Right hindlimb (tissue), 1 donor: ENCODE data around the gene RHAG.
"Not testable (repeated sequence)": the region's sequence is repeated elsewhere in the genome, so short reads cannot be mapped to it uniquely, and the experiment has no call there.

Experiments
- DNase-seq: peaks from one replicate; pipeline ENCODE4 v3.0.0-alpha.2; 2018

The RHAG gene

DNA sequence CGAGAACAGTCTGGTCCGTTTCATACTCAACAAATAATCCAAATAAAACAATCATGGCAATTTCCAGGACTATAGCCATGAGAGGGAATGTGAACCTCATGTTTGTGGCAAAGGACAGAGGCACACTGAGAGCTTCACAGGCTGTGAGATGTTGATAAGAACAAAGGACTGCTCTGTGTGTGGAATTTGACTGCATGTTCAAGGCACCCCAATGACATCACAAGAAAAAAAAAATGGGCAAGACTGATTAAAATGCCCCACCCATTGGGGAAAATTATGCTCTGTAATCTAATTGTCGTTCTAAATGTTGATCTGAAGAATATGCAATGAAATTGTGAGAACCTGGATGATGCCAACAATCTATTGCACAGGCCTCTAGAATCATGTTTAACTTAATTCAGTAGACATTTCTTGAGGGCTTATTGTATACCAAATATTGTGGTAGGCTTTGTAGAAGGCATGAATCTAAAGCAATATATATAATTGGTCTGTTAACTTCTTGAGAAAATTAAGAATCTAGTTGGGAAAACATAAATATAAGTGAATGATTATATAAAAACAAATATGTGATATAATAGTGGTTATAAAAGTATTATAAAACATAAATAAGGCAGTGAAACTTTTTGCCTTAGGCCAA is at the start of gene RHAG:
TSS of gene RHAG (minus strand) at position 127 of the 637 bp plus-strand sequence. CDS start at position 100, 27 bp downstream.
- no peak for DNase-seq

DNA sequence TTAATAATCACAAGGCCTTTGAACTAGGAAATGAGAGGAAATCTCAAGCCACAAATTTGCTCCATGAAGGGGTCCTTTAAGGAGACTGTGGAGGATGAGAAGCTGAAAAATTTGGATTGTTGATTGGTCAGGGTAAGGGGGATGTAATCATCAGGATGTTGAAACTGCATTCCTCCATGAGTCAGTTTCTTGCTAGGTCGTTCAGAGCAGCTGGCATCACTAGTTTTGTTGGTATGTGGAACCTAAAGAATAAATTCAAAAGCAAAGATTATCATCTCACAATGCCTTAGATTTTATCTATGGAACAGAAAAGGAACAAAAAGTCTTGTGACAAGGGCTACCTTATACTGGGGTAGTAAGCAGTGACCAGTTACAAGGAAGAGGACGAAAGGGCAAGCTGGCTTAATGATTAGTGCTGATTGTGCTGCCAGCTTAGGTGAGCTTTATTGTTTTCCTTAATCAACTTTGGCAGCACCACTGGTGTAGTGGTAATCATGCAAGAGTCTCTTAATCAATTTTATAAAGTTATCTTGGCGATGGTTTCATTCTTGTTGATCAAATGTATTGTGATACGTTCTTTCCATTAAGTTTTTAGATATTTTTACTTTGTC is 40.1 kb upstream of the RHAG start:
- no peak for DNase-seq

DNA sequence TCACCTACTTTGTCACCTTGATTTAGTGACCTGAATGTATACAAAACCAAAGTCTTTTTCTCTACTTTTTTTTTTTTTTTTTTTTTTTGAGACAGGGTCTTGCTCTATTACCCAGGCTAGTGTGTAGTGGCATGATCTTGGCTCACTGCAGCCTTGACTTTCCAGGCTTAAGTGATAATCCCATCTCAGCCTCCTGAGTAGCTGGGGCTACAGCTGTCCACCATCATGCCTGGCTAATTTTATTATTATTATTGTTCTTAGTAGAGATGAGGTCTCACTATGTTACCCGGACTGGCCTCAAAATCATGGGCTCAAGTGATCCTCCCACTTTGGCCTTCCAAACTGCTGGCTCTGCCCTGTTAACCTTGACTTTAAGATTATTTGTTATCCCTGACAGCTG is 39.2 kb upstream of the RHAG start:
- DNase-seq, result no peak

DNA sequence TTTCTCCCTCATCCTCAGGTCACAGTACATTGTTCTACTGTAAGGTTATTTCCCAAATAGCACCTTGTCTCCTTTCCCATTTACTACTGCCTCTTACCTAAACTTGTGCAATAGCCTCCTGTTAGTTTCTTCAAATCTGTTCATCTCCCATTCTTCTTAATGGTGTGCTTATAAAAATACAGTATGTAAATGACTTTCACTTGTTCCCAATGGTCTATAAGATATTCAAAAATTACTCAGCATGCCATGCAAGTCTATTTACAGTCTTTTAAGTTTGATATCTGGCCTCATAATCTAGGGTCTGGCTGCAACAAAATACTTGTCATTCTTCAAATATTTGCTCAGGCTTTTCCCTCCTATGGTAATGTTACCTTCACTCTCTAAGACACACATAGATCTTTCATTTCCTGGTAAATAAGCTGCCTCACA is 31.5 kb upstream of the RHAG start:
- DNase-seq, result no peak

DNA sequence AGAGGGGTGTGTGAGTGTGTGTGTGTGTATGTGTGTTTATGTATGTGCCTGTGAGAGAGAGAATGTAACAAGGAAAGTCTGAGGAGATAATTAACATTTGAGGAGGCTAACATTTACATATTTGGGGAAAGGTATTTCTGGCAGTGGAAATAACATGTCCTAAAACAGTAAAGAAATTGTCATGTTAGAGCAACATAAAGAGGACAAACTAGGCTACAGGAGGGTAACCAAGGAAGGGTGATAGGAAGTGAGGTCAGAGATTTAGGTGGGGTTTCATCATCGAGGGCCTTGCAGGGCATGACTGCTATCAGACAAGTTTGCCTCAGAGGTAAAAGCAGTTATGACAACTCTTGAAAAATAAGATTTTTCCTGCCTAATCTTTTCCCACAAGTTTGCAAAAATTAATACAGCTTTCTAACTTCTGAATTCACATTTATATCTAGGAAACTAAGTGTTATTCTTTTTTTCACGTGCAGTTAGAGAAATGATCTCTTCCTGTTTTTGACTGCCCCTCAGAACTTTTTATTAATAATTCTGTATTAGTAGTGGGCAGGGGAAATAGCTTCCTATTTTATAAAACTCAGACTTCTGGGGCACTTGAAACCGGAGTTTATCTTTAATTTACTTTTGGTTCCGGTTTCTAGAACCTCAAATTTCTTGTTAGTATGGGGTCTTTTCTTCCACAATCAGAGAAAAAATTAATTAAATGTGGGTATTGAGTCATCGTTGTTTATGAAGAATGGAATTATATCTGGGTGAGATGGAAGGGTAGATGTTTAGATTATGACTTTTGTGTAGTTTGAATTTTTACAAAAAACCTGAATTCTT is 30.5 kb upstream of the RHAG start:
- DNase-seq, result no peak

DNA sequence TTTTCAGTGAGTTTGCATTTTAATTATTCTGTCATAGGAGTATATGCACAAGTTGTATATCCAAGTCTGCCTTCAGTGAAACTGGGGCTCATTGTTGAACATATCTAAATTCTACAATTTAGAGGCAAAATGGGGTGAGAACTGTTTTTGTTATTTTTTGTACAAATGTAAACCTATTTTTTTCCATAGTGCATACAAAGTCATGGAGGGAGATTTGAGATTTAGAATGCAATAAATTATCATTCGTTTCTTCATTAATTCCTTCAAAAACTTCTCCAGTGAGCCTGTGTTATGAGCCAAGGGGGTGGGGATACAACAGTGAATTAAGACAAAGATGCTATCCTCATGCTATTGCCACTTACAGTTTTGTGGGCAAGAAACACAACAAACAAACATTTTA is 29.8 kb upstream of the RHAG start:
- DNase-seq, result no peak

DNA sequence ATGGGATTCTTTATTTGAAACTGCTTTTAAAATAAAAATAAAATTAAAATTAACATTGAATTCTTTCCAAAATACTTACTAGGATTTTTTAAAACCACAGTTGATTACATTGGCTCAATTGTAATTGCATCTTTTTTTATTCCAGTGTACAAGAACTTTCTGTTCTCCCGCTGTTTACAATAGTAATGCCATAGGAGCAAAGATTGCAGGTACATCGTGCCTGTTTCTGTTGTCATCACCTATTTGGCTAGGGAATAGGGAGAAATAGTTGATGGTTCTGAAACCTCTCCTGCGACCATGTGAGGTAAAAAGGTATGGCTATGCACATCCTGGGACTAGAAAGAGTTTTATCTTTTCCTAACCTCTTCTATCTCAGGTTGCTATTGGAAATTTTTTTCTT is 28.2 kb upstream of the RHAG start:
- DNase-seq, result no peak

DNA sequence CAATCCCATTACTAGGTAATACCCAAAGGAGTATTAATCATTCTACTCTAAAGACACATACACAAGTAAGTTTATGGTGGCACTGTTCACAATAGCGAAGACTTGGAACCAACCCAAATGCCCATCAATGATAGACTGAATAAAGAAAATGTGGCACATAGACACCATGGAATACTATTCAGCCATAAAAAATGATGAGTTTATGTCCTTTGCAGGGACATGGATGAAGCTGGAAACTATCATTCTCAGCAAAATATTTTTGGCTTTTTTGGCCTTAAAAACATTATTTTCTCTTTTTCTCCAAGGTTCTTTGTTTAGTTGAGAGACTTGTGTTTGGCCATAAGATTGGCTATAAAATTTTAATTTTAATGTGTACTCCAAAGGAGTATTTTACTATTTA is 27.4 kb upstream of the RHAG start:
- not testable (repeated sequence) for DNase-seq

DNA sequence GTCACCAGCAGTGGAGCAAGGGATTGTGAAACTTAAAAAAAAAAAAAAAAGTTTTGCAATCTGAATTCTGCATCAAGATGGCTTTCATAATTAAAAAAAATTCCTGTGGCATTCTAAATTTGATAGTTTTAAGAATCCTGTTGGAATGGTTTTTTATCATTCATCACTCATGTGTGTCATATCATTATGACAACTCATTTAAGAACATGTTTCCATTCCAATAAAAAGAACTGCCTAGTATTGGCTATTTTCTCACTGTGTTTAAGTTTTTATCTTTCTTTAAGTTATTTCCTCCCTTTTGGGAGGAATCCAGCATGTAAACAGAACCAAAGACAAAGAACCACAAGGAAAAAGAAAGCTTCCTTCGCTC is 26.2 kb upstream of the RHAG start:
- DNase-seq, result no peak

DNA sequence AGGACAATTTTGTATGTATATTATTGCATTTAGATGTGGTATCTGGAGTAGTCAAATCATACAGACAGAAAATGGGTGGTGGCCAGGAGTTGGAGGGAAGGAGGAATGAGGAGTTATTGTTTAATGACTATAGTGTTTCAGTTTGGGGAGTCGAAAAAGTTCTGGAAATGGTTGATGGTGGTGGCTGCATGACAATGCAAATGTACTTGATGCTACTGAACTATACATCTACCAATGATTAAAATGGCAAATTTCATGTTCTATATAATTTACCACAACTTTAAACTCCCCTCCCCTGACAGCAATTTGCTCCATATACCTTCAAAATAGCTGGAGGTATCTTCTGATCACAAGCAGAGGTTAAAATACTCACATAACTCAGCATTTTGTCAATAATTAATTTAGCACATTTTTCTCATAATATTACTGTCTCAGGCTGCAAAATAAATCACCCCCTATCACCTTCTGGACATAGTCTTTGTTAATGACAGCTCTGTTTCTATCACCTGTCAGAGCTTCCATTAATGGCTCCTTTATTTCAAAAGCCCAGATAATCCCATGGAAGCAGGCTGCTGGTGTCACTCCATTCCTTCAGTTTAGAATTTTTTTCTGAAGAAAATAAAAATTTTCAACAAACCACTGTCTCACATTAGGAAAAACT is 25.7 kb upstream of the RHAG start:
- DNase-seq, result no peak

DNA sequence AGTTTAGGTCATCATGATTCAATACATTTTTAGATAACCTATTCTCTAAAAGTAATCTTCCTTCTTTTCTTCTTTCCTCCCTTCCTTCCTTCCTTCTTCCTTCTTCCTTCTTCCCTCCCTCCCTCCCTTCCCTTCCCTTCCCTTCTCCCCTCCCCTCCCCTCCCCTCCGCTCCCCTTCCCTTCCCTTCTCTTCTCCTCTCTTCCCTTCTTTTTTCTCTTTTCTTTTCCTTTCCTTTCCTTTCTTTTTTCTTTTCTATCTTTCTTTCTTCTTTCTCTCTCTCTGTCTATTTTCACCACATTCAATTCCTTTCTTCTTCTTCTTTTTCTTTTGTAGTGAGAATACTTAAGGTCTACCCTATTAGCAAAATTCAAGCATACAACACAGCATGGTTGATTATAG is 17.3 kb upstream of the RHAG start:
- no peak for DNase-seq

DNA sequence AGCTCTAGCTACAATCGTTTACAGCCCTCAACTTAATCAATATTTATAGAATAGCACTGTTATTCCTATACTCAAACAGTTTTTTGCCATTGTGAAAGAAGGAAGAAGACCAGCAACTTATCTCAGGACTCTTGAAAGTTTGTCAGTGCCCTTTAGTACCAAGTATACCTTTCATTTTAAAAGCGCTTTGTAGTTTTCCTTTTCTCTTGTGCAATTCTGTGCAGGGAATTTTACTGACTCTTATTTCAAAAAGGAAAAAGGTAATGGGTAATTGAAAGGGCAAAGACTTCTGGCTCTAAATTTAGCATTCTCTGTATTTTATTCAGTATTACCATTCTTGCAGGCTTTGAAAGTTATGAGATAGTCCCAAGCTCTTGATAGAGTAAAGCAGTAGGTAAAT is 16.8 kb upstream of the RHAG start:
- DNase-seq, result no peak

DNA sequence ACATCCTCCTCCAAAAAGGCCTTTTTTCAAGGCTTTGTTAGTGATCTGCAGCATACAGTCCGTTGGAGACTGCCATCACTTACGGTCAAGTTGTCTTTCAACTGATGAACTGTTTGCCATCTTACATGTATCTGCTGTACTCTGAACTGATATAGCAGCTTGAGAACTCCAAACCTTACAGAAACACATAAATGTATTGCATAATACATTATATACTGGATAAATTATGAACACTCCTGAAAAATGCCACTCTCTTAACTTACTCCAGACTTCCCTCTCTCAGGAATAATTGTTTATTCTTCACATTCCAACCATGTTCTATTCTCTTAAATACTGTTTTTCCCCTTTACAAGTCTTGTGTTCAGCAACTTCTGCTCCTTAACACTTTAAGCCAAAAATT is 14.6 kb upstream of the RHAG start:
- no peak for DNase-seq

DNA sequence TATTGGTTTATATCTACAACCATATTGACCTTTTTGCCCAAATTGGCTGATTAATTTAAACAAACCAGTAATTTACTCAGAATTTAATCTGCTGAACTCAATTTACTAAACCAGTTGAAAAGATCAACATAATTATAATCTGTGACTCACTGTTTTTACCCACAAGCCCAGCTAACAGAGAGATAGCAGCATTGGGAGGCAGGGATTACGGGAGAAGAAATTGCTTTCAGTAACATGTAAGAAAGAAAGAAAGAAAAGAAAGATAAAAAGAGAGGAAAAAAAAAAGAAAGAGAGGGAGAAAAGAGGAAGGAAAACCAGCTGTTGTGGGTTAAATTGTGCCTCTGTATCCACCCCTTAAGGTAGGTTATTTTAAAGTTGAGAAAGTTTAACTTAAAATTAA is 13.3 kb upstream of the RHAG start:
- DNase-seq, result no peak

DNA sequence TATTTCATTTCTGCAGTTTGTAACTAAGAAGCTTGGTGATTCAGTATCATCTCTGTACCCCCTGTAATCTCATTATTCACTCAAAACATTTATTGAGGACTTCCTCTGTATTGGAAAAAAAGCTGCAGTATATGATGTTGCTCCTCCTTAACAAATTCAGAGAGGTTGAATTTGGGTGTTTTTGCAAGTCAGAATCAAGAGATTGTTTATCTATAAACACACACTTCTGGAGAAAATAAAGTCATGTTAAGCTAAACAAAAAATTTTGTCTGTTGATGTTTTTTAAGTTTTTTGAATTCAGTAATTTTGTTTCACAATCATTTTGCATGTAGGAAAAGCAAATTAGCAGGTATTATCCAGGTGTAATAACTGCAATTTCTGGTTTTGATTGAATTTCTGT is 11.4 kb upstream of the RHAG start:
- DNase-seq, result no peak

DNA sequence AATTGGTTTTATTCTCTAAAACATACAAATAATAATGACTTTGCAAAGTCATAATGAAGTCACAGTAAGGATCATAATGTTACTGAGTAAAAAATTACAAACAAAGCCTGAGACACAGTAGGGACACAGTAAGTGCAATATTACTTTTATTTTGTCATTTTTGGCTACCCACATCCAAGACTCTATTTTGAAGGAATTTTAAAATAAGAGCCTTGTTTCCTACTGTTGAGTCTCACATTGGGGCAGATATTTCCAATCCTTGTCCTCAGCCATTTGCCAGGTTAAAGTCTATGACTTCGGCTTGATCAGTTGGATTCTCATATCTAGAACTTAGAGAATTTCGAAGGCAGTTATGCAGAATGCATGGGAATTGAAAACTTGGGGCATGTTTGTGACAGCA is 10.8 kb upstream of the RHAG start:
- no peak for DNase-seq

DNA sequence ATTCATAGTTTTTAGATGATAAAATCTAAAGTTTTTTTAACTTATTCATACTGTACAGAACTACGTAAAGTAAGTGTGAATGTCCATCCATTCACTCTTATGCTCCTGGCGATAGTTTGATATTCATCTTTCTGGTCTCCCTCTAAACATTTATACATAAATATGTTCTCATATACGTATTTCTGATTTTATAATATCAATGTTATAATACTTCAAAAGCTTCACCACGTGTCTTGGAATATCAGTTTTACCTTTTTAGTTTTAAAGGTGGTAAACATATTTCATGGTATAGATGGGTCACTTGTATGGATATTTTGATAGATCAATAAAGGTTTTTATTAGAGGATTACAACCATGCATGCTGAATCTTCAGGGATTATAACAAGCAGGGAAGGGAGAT is 10.3 kb upstream of the RHAG start:
- DNase-seq, result no peak

DNA sequence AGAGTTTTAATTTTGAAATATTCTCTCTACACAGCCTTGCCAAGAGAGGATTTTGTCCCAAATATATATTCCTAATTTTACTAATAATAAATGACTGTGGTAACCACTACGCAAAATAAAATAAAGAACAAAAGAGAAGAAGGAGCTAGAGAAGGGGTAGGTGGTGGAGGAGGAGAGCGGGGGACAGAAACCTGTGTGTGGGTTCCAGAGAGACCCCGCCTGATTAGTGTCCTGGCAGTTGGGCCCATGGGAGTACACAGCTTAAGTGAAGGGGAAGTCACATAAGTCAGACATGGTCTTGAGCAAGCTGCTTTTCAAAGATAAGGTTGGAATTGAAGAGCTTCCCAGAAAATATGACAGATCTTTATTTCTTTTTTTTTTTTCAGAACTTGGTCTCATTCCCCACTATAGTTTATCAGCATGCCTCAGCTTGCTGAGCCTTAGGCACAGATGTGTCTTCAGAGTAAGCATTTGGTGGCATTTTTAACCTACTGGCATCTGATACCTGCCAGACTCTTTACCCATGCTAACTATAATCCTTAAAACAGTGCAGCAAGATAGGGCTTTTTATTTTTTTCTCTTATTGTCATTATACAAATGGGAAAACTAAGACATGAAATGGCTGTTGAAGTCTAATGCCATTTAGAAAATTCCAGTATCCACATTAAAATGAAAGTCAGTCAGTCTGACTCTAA is 9.6 kb upstream of the RHAG start:
- DNase-seq, result no peak

DNA sequence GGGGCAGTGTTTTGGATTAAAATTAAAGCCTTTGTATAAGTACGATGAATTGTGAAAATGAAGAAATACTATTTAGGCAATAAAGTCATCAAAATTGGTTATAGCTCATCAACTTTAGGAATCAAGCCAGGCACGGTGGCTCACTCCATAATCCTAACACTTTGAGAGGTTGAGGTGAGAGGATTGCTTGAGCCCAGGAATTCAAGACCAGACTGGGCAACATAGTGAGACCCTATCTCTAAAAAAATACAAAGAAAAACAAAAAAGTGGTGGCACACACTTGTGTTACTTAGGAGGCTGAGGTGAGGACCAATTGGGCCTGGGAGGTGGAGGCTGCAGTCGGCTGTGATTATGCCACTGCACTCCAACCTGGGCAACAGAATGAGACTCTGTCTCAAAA is 8.5 kb upstream of the RHAG start:
- DNase-seq, result no peak

DNA sequence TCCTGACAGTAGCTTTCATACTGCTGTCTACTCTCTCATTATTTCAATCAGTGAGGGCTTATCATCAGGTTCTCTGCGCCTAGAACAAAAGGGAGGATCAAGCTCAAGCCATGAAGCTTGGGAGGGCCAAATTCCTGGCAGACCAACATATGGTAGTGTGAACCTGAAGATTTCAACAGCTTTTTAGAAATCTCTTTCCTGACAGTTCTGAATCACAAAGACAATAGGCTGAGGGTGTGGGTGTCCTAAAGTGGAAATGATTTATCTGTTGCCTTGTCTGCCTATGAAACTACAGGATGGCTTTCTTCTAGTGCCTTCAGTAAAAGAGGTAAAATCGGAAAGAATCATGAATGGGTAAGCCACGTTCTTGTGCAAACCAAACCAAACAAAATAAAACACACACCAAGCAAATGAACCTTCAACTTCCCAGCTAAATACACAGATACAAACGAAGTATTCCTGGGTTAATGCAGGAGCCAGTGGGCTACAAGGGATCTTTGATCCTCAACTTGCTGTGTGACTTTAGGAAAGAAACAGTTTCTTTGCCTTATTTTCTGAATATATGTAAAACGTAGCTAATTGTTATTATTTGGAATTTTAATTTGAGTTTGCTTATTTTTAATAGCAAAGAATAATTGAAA is 2.7 kb upstream of the RHAG start:
- no peak for DNase-seq

DNA sequence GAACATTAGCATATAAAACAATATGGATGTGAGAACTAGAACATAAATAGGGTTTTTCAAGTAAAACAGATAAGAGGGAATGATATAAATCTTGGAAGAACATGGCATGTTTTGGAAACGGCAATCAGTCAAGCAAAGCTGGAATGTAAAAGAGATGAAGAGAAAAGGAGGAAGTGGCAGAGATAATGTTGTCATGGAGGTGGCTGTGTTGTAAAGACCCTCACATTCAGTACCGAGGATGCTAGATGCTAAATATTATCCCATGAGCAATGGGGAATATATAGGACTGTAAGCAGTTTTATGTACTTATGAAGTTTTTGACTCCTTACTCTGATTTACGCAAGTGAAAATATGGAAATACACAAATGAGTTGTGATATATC is 702 bp upstream of the RHAG start:
- no peak for DNase-seq

DNA sequence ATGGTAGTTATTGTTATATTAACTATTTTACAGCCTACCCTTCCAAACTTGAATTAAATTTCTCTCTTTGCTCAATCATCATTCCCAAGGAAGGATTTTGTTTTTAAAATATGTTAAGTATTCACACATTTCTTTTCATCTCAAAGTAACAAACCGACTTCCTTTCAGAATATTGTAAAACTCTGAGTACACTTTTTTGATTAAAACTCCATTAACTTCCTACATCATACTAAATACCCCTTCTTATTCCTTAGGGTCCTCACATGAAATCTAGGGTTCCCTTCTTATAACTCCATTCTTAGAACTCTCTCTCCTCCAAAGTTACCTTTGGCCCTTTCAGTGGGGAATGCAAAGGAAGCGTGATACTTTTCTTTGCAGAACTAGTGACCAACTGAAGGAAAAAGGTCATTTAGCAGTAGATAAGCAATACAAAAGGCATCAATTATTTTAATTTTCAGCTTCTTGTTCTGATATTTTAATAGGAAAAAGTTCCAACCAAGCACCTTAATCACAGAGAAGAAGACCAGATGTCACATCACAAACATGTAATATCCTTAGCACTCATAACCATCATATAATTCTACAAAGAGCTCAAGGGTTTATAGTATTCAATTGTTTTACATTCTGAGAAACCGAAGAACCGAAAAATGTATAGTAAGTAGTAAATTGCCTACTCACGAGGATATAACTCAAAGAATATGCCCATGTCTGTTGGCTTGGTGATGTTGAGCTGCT is 494 bp downstream of the RHAG start:
- no peak for DNase-seq
